ENCODE measurements around the gene TAOK3. TPM values are rescaled to one million over a fixed set of nuclear protein-coding genes. Genes with fewer than 3 reads are reported as not detected.

Gene TAOK3
- total RNA-seq, 4 donors from 2014 or later: 34.6 to 44.9 (median 39.6) TPM

GRCh38 chr12:118347916-118348315, 24.8 kb downstream of the TAOK3 start:
- Histone ChIP-seq H3K9me3 (no peaks in the 10 kb centered on the region), H3K36me3 (no peaks in the 10 kb centered on the region), H3K4me3 (no peak overlapping the region), H3K4me1 (peaks cover 0 to 7% (median 2%) of the 10 kb centered on the region in 4 donors), H3K27ac (replicated peaks in 1 of 4) (no peak overlapping the region), H3K27me3 (no peaks in the 10 kb centered on the region)
- TF ChIP-seq EP300 (IDR thresholded peaks at IDR 0.05): no peak
- no peak for TF ChIP-seq POLR2A (IDR thresholded peaks at IDR 0.05; ENCODE audit: low read depth)
- TF ChIP-seq, protein P1, sequence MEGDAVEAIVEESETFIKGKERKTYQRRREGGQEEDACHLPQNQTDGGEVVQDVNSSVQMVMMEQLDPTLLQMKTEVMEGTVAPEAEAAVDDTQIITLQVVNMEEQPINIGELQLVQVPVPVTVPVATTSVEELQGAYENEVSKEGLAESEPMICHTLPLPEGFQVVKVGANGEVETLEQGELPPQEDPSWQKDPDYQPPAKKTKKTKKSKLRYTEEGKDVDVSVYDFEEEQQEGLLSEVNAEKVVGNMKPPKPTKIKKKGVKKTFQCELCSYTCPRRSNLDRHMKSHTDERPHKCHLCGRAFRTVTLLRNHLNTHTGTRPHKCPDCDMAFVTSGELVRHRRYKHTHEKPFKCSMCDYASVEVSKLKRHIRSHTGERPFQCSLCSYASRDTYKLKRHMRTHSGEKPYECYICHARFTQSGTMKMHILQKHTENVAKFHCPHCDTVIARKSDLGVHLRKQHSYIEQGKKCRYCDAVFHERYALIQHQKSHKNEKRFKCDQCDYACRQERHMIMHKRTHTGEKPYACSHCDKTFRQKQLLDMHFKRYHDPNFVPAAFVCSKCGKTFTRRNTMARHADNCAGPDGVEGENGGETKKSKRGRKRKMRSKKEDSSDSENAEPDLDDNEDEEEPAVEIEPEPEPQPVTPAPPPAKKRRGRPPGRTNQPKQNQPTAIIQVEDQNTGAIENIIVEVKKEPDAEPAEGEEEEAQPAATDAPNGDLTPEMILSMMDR (IDR thresholded peaks at IDR 0.05): no peak
- no peak for TF ChIP-seq POLR2AphosphoS5 (IDR thresholded peaks at IDR 0.05)
- DNase-seq (ENCODE audit: extremely low spot score): no peak
- intact Hi-C loops (cut with DNase I): no loop called here
- 90% methylated on average over 2 of the region's 2 CpGs for WGBS

DNA sequence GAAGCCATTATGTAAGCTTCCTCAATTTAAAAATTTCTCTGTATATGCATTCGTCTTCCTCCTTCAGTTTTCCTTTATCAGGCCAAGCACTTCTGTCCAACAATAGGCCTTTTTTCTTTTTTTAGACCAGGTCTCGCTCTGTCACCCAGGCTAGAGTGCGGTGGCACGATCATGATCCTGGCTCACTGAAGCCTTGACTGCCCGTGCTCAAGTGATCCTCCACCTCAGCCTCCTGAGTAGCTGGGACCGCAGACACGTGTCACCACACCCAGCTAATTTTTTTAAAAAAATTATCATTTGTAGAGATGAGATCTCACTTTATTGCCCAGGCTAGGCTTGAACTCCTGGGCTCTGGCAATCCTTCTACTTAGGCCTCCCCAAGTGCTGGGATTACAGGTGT, 25.8 kb downstream of the TAOK3 start:
- Histone ChIP-seq H3K27ac (replicated peaks in 1 of 4) (no peak overlapping the region), H3K4me1 (peaks cover 0 to 7% (median 2%) of the 10 kb centered on the region in 4 donors), H3K27me3 (no peaks in the 10 kb centered on the region), H3K4me3 (no peak overlapping the region), H3K9me3 (no peaks in the 10 kb centered on the region), H3K36me3 (no peaks in the 10 kb centered on the region)
- no peak for DNase-seq (ENCODE audit: extremely low spot score)
- 78% methylated on average over 7 of the region's 7 CpGs for WGBS
- TF ChIP-seq EP300 (IDR thresholded peaks at IDR 0.05): no peak
- TF ChIP-seq, protein P1 (IDR thresholded peaks at IDR 0.05): no peak
- TF ChIP-seq POLR2AphosphoS5 (IDR thresholded peaks at IDR 0.05): no peak
- no peak for TF ChIP-seq POLR2A (IDR thresholded peaks at IDR 0.05; ENCODE audit: low read depth)
- intact Hi-C loops (cut with DNase I): no loop called here

GRCh38 chr12:118345355-118345754, 27.4 kb downstream of the TAOK3 start:
- 41% methylated on average over 1 of the region's 1 CpG for WGBS
- Histone ChIP-seq H3K27me3 (no peaks in the 10 kb centered on the region), H3K4me3 (no peak overlapping the region), H3K27ac (replicated peaks in 1 of 4) (no peak overlapping the region), H3K9me3 (no peaks in the 10 kb centered on the region), H3K4me1 (peaks cover 0 to 7% (median 2%) of the 10 kb centered on the region in 4 donors), H3K36me3 (no peaks in the 10 kb centered on the region)
- DNase-seq (ENCODE audit: extremely low spot score): no peak
- TF ChIP-seq POLR2A (IDR thresholded peaks at IDR 0.05; ENCODE audit: low read depth) (no peak), POLR2AphosphoS5 (IDR thresholded peaks at IDR 0.05) (no peak), EP300 (IDR thresholded peaks at IDR 0.05) (no peak)
- TF ChIP-seq, protein P1 (IDR thresholded peaks at IDR 0.05): no peak
- intact Hi-C loops (cut with DNase I): no loop called here

- no peaks in the 10 kb centered on the region for H3K9me3 ChIP-seq
- H3K4me1 ChIP-seq: peaks cover 0 to 7% (median 2%) of the 10 kb centered on the region in 4 donors
- DNase-seq (ENCODE audit: extremely low spot score): no peak
- H3K27ac ChIP-seq (replicated peaks in 1 of 4): no peak overlapping the region
- intact Hi-C loops (cut with DNase I): no loop called here
- no peaks in the 10 kb centered on the region for H3K36me3 ChIP-seq
- no peak for TF ChIP-seq POLR2AphosphoS5 (IDR thresholded peaks at IDR 0.05)
- no peak for TF ChIP-seq POLR2A (IDR thresholded peaks at IDR 0.05; ENCODE audit: low read depth)
- no peak for TF ChIP-seq EP300 (IDR thresholded peaks at IDR 0.05)
- TF ChIP-seq, protein P1 (IDR thresholded peaks at IDR 0.05): no peak
- no peak overlapping the region for H3K4me3 ChIP-seq
- H3K27me3 ChIP-seq: no peaks in the 10 kb centered on the region
Measured at GRCh38 chr12:118344829-118345228, 27.9 kb downstream of the TAOK3 start.

DNA sequence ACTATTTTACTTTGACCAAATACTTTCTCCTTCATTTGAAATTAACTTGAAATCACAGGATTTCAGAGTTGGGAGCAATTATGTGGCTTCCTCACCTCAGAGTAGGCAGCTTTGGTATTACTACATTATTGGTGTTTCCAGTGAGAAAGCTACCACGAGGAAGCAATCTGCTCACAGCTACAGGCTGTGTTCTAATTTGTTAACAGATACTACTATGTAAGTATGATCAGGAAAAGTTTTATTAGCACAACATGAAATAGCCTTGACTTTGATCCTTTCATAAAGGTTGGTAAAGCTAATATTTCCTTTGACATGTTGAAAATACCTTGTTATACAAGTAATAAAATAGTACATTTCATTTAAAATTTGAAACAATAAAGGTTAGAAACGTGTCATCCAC, 30.6 kb downstream of the TAOK3 start:
- TF ChIP-seq POLR2A (IDR thresholded peaks at IDR 0.05; ENCODE audit: low read depth) (no peak), POLR2AphosphoS5 (IDR thresholded peaks at IDR 0.05) (no peak), EP300 (IDR thresholded peaks at IDR 0.05) (no peak)
- TF ChIP-seq, protein P1 (IDR thresholded peaks at IDR 0.05): no peak
- no peaks in the 10 kb centered on the region for H3K27me3 ChIP-seq
- DNase-seq (ENCODE audit: extremely low spot score): no peak
- no peak overlapping the region for H3K4me3 ChIP-seq
- intact Hi-C loops (cut with DNase I): no loop called here
- H3K27ac ChIP-seq (replicated peaks in 1 of 4): no peak overlapping the region
- no peaks in the 10 kb centered on the region for H3K9me3 ChIP-seq
- no peaks in the 10 kb centered on the region for H3K36me3 ChIP-seq
- peaks cover 3 to 17% (median 5%) of the 10 kb centered on the region in 4 donors for H3K4me1 ChIP-seq
- WGBS: 48% methylated on average over 2 of the region's 2 CpGs

Data from esophagus muscularis mucosa (tissue), 4 donors.